ENCODE data around the gene ATP11A. TPM values are rescaled to one million over a fixed set of nuclear protein-coding genes. Genes with fewer than 3 reads are reported as not detected.
"Not testable (repeated sequence)": the region's sequence is repeated elsewhere in the genome, so short reads cannot be mapped to it uniquely, and the experiment has no call there.

Gene ATP11A
- total RNA-seq, 1 experiment from 2014 or later, result 8.7 TPM

DNA sequence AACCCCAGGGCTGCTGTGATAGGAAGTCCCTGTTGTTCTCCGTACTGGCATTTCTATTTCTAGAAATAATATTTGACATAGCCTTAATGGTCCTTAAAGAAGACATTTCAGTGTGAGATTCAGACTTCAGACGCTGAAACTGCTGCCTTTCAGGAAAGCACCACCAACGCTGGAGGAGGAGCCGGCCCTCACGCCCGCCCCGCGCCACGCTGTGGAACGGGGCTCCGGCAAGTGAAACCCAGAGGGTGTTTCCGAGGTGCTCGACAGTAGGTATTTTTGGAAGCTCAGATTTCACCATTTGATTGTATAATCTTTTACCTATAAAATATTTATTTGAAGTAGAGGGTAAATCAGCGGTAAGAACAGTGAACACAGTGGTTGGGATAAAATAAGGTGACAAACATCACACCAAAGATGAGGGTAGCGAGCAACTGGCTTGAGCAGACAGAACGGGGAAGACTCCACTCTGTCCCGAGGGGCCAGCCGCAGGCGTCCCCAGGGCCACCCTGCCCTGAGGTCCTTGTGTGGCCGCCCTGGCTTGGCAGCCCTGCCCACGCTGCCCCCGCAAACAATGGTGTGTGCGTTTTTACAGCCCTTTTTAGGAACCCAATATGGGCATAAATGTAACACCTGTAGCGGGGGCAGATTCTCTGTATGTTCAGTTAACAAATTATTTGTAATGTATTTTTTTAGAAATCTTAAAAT lies 193.6 kb downstream of the ATP11A start:
- Histone ChIP-seq H3K9me2 (replicated peaks; ENCODE audit: low read length) (no peaks in the 10 kb centered on the region), H3K36me3 (ENCODE audit: low read depth, low read length) (no peaks in the 10 kb centered on the region), H3K9me3 (ENCODE audit: low read length) (no peaks in the 10 kb centered on the region), H3K27me3 (ENCODE audit: low read length) (no peaks in the 10 kb centered on the region), H3K79me2 (ENCODE audit: low read length) (no peaks in the 10 kb centered on the region), H3K4me2 (ENCODE audit: low read length) (no peak overlapping the region), H3K9ac (ENCODE audit: low read length) (no peak overlapping the region), H3K4me3 (ENCODE audit: low read length) (no peak overlapping the region), H4K20me1 (ENCODE audit: low read length) (no peaks in the 10 kb centered on the region), H3K27ac (ENCODE audit: low read length) (no peak overlapping the region), H3F3A (ENCODE audit: low read length, unreplicated experiment) (no peaks in the 10 kb centered on the region), H2AFZ (ENCODE audit: low read length) (no peak overlapping the region), H3K4me1 (ENCODE audit: insufficient read depth, low read length) (peaks cover 6% of the 10 kb centered on the region)
- TF ChIP-seq EZH2phosphoT487 (IDR thresholded peaks at IDR 0.05; ENCODE audit: borderline replicate concordance, low read length) (no peak), EZH2 (IDR thresholded peaks at IDR 0.05; ENCODE audit: low read length, unreplicated experiment) (no peak)
- TF ChIP-seq, protein P1, sequence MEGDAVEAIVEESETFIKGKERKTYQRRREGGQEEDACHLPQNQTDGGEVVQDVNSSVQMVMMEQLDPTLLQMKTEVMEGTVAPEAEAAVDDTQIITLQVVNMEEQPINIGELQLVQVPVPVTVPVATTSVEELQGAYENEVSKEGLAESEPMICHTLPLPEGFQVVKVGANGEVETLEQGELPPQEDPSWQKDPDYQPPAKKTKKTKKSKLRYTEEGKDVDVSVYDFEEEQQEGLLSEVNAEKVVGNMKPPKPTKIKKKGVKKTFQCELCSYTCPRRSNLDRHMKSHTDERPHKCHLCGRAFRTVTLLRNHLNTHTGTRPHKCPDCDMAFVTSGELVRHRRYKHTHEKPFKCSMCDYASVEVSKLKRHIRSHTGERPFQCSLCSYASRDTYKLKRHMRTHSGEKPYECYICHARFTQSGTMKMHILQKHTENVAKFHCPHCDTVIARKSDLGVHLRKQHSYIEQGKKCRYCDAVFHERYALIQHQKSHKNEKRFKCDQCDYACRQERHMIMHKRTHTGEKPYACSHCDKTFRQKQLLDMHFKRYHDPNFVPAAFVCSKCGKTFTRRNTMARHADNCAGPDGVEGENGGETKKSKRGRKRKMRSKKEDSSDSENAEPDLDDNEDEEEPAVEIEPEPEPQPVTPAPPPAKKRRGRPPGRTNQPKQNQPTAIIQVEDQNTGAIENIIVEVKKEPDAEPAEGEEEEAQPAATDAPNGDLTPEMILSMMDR (conservative IDR thresholded peaks at IDR 0.05; ENCODE audit: low read depth, low read length), result no peak
- DNase-seq (no peak), ATAC-seq (no peak)
- ChIA-PET POLR2A (ENCODE audit: unreplicated experiment) (interaction anchor here (0.9 kb wide), 1 partner anchor 334 kb away, joined by 4 read pairs; no protein-coding TSS in a partner anchor), CTCF (no interaction called here)
- intact Hi-C loops (cut with micrococcal nuclease), result loop anchor here (10.0 kb wide), 1 partner anchor 189 kb away; the partner anchor contains the start of gene ATP11A
- BruUV-seq (replicated peaks), result no TSS peak

DNA sequence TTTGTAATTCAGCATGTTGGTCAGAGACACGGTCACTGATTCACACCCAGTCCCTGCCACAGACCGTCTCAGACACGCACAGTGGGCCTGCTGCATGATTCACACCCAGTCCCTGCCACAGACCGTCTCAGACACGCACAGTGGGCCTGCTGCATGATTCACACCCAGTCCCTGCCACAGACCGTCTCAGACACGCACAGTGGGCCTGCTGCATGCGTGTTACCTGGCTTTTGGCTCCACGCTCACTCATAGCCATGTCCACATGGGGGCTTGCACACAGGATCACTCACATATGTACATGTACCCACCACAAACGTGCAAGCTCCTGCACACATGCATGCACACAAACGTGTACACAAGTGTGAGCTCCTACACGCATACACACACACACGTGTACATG lies 194.9 kb downstream of the ATP11A start:
- H3K4me1 ChIP-seq (ENCODE audit: insufficient read depth, low read length); H3K9me3 ChIP-seq (ENCODE audit: low read length); BruUV-seq (replicated peaks); H3K9me2 ChIP-seq (replicated peaks; ENCODE audit: low read length); H3K4me2 ChIP-seq (ENCODE audit: low read length); CTCF ChIA-PET; H3K36me3 ChIP-seq (ENCODE audit: low read depth, low read length); H2AFZ ChIP-seq (ENCODE audit: low read length); H3K27me3 ChIP-seq (ENCODE audit: low read length); H3F3A ChIP-seq (ENCODE audit: low read length, unreplicated experiment); H3K9ac ChIP-seq (ENCODE audit: low read length); ATAC-seq; H3K4me3 ChIP-seq (ENCODE audit: low read length); H3K79me2 ChIP-seq (ENCODE audit: low read length); H4K20me1 ChIP-seq (ENCODE audit: low read length); H3K27ac ChIP-seq (ENCODE audit: low read length); DNase-seq: not testable (repeated sequence)
- intact Hi-C loops (cut with micrococcal nuclease), result loop anchor here (5.0 to 10.0 kb wide), 2 partner anchors 48 to 190 kb away; partner anchors contain the start of gene ATP11A
- POLR2A ChIA-PET (ENCODE audit: unreplicated experiment), result interaction anchor here (0.9 kb wide), 1 partner anchor 335 kb away, joined by 4 read pairs; no protein-coding TSS in a partner anchor

DNA sequence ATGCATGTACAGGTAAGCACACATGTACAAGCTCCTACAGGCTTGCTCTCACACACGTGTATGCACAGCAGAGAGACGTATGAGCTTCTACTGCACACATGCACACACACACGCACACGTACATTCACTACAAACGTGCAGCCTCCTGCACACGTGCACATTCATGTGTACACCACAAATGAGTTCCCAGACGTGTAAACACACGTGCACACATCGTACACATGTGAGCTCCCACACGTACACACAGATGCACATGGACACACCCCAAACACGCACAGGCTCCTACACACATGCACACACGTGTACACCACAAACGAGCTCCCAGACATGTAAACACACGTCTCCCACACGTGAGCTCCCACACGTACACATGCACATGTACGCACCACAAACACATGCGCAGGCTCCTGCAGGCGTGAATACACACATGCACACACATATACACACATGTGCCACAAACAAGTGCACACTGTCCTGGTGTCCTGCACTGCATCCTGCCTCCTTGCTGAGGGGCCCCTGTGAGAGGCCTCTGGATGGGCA lies 195.5 kb downstream of the ATP11A start:
- H3K27me3 ChIP-seq (ENCODE audit: low read length), result no peaks in the 10 kb centered on the region
- H3K27ac ChIP-seq (ENCODE audit: low read length), result no peak overlapping the region
- ChIA-PET CTCF (no interaction called here), POLR2A (ENCODE audit: unreplicated experiment) (no interaction called here)
- peak overlapping the region; percentile 56; the same call in 1 of the 2 replicates for H3K4me3 ChIP-seq (ENCODE audit: low read length)
- no peaks in the 10 kb centered on the region for H3K9me2 ChIP-seq (replicated peaks; ENCODE audit: low read length)
- no peak overlapping the region for H3K9ac ChIP-seq (ENCODE audit: low read length)
- ATAC-seq (peak; percentile 10), DNase-seq (no peak)
- H3K4me2 ChIP-seq (ENCODE audit: low read length), result peak overlapping the region; percentile 75
- no peaks in the 10 kb centered on the region for H4K20me1 ChIP-seq (ENCODE audit: low read length)
- no peak overlapping the region for H2AFZ ChIP-seq (ENCODE audit: low read length)
- no peaks in the 10 kb centered on the region for H3F3A ChIP-seq (ENCODE audit: low read length, unreplicated experiment)
- BruUV-seq (replicated peaks), result no TSS peak
- H3K36me3 ChIP-seq (ENCODE audit: low read depth, low read length), result no peaks in the 10 kb centered on the region
- H3K79me2 ChIP-seq (ENCODE audit: low read length), result no peaks in the 10 kb centered on the region
- no peak for TF ChIP-seq EZH2 (IDR thresholded peaks at IDR 0.05; ENCODE audit: low read length, unreplicated experiment)
- TF ChIP-seq, protein P1 (conservative IDR thresholded peaks at IDR 0.05; ENCODE audit: low read depth, low read length), result no peak
- no peak for TF ChIP-seq EZH2phosphoT487 (IDR thresholded peaks at IDR 0.05; ENCODE audit: borderline replicate concordance, low read length)
- peaks cover 6% of the 10 kb centered on the region for H3K4me1 ChIP-seq (ENCODE audit: insufficient read depth, low read length)
- intact Hi-C loops (cut with micrococcal nuclease), result loop anchor here (5.0 to 10.0 kb wide), 2 partner anchors 47 to 191 kb away; partner anchors contain the start of gene ATP11A
- no peaks in the 10 kb centered on the region for H3K9me3 ChIP-seq (ENCODE audit: low read length)
